H9 (cell line): ENCODE measurements around the gene SEPTIN6. TPM values are rescaled to one million over a fixed set of nuclear protein-coding genes. Genes with fewer than 3 reads are reported as not detected.

Experiments
- DNase-seq: peaks from one replicate; pipeline ENCODE4 v3.0.0-alpha.2; 2017
- H2AFZ ChIP-seq: one replicate; pipeline ENCODE4 v1.6.1; 2013; ENCODE audit warnings: mild to moderate bottlenecking, low read length, control low read depth, moderate library complexity
- H2AK5ac ChIP-seq: 2 replicates; pipeline ENCODE4 v1.6.1; 2013; ENCODE audit warnings: low read length, control low read depth, mixed read lengths; ENCODE audit not compliant: insufficient read length
- H2BK120ac ChIP-seq: one replicate; pipeline ENCODE4 v1.6.1; 2013; ENCODE audit warnings: low read depth, mild to moderate bottlenecking, low read length, control low read depth, inconsistent platforms; ENCODE audit not compliant: poor library complexity, severe bottlenecking
- H2BK12ac ChIP-seq: 2 replicates; pipeline ENCODE4 v1.6.1; 2013; ENCODE audit warnings: low read length, control low read depth, mixed read lengths, low read depth; ENCODE audit not compliant: insufficient read length
- H2BK15ac ChIP-seq: 2 replicates; pipeline ENCODE4 v1.6.1; 2013; ENCODE audit warnings: low read depth, low read length, control low read depth
- H2BK20ac ChIP-seq: one replicate; pipeline ENCODE4 v1.6.1; 2013; ENCODE audit warnings: low read depth, mild to moderate bottlenecking, low read length, control low read depth, inconsistent platforms; ENCODE audit not compliant: poor library complexity, severe bottlenecking
- H2BK5ac ChIP-seq: 2 replicates; pipeline ENCODE4 v1.6.1; 2013; ENCODE audit warnings: low read length, control low read depth, mixed read lengths; ENCODE audit not compliant: insufficient read length
- H3K14ac ChIP-seq: 2 replicates; pipeline ENCODE4 v1.6.1; 2013; ENCODE audit warnings: low read length, control low read depth; ENCODE audit not compliant: insufficient read depth
- H3K18ac ChIP-seq: 2 replicates; pipeline ENCODE4 v1.6.1; 2013; ENCODE audit warnings: low read depth, mild to moderate bottlenecking, mixed read lengths, low read length, control low read depth; ENCODE audit not compliant: insufficient read length
- H3K23ac ChIP-seq: 2 replicates; pipeline ENCODE4 v1.6.1; 2013; ENCODE audit warnings: low read length, control low read depth, mixed read lengths, low read depth; ENCODE audit not compliant: insufficient read length
- H3K23me2 ChIP-seq: 2 replicates; pipeline ENCODE4 v1.6.1; 2013; ENCODE audit warnings: low read depth, mild to moderate bottlenecking, mixed read lengths, low read length, control low read depth; ENCODE audit not compliant: insufficient read length, poor library complexity, severe bottlenecking
- H3K27ac ChIP-seq: 2 replicates; pipeline ENCODE4 v1.5.1; 2013; ENCODE audit warnings: low read length, control low read depth, mixed read lengths, low read depth; ENCODE audit not compliant: insufficient read length
- H3K27me3 ChIP-seq: 2 replicates; pipeline ENCODE4 v1.6.1; 2013; ENCODE audit warnings: low read length, control low read depth, inconsistent platforms; ENCODE audit not compliant: insufficient read depth
- H3K4ac ChIP-seq: 2 replicates; pipeline ENCODE4 v1.6.1; 2013; ENCODE audit warnings: low read depth, mild to moderate bottlenecking, control low read depth, inconsistent platforms, low read length, moderate library complexity
- H3K4me1 ChIP-seq: 2 replicates; pipeline ENCODE4 v1.6.1; 2013; ENCODE audit warnings: low read length, control low read depth, inconsistent platforms; ENCODE audit not compliant: insufficient read depth
- H3K4me2 ChIP-seq: 2 replicates; pipeline ENCODE4 v1.6.1; 2013; ENCODE audit warnings: low read length, control low read depth, mixed read lengths; ENCODE audit not compliant: insufficient read length, insufficient read depth
- H3K56ac ChIP-seq: 2 replicates; pipeline ENCODE4 v1.6.1; 2013; ENCODE audit warnings: low read depth, mild to moderate bottlenecking, mixed read lengths, low read length, control low read depth; ENCODE audit not compliant: insufficient read length
- H3K79me1 ChIP-seq: 2 replicates; pipeline ENCODE4 v1.6.1; 2013; ENCODE audit warnings: low read depth, mild to moderate bottlenecking, moderate library complexity, low read length, control low read depth, inconsistent platforms; ENCODE audit not compliant: insufficient read depth, poor library complexity, severe bottlenecking
- H3K79me2 ChIP-seq: 2 replicates; pipeline ENCODE4 v1.6.1; 2013; ENCODE audit warnings: low read length, control low read depth, inconsistent platforms; ENCODE audit not compliant: insufficient read depth
- H3K9ac ChIP-seq: 2 replicates; pipeline ENCODE4 v1.6.1; 2013; ENCODE audit warnings: low read length, control low read depth, mixed read lengths; ENCODE audit not compliant: insufficient read length; ENCODE audit errors: extremely low read depth
- H3K9me3 ChIP-seq: one replicate; pipeline ENCODE4 v1.6.1; 2013; ENCODE audit warnings: low read depth, low read length, inconsistent platforms; ENCODE audit not compliant: control insufficient read depth
- H3T11ph ChIP-seq: one replicate; pipeline ENCODE4 v1.6.1; 2013; ENCODE audit warnings: mild to moderate bottlenecking, low read length, control low read depth, inconsistent platforms
- H4K20me1 ChIP-seq: one replicate; pipeline ENCODE4 v1.6.1; 2013; ENCODE audit not compliant: control insufficient read depth, insufficient read length, insufficient read depth
- H4K5ac ChIP-seq: 2 replicates; pipeline ENCODE4 v1.6.1; 2013; ENCODE audit warnings: low read depth, mild to moderate bottlenecking, mixed read lengths, low read length, control low read depth; ENCODE audit not compliant: insufficient read length
- H4K8ac ChIP-seq: replicated peaks from 2 replicates; pipeline ENCODE4 v1.6.1; 2013; ENCODE audit warnings: low read length, control low read depth, mixed read lengths, low read depth; ENCODE audit not compliant: insufficient read length
- H4K91ac ChIP-seq: 2 replicates; pipeline ENCODE4 v1.6.1; 2013; ENCODE audit warnings: low read depth, mild to moderate bottlenecking, moderate library complexity, mixed read lengths, low read length, control low read depth; ENCODE audit not compliant: insufficient read length
- H3K27ac Mint-ChIP-seq, 3 experiments: 2 replicates in 2 of 3; 3 replicates in 1 of 3; pipeline ENCODE4 v1.8.0; 2020 to 2021; ENCODE audit warnings: mixed read lengths in 3 of 3, mild to moderate bottlenecking in 1 of 3, moderate library complexity in 1 of 3
- H3K27me3 Mint-ChIP-seq: 2 replicates; pipeline ENCODE4 v1.8.0; 2021; ENCODE audit warnings: low read depth, mild to moderate bottlenecking, moderate library complexity, mixed read lengths
- H3K36me3 Mint-ChIP-seq, 3 experiments: 2 replicates in 2 of 3; 3 replicates in 1 of 3; pipeline ENCODE4 v1.8.0; 2020 to 2021; ENCODE audit warnings: low read depth in 3 of 3, mixed read lengths in 3 of 3; ENCODE audit not compliant: insufficient read depth in 1 of 3
- H3K4me1 Mint-ChIP-seq, 2 experiments: 2 replicates each; pipeline ENCODE4 v1.8.0; 2020; ENCODE audit warnings: mixed read lengths in 2 of 2
- H3K4me3 Mint-ChIP-seq, 2 experiments: 2 replicates in 1 of 2; 3 replicates in 1 of 2; pipeline ENCODE4 v1.8.0; 2020 to 2021; ENCODE audit warnings: mild to moderate bottlenecking in 2 of 2, mixed read lengths in 2 of 2, moderate library complexity in 1 of 2
- H3K9me3 Mint-ChIP-seq, 2 experiments: 2 replicates in 1 of 2; 3 replicates in 1 of 2; pipeline ENCODE4 v1.8.0; 2020; ENCODE audit warnings: mild to moderate bottlenecking in 2 of 2, mixed read lengths in 2 of 2, moderate library complexity in 1 of 2
- CTCF ChIP-seq: fragments of 200-600 bp; sonication (generic); conservative IDR thresholded peaks from 3 replicates; pipeline ENCODE4 v1.8.0; 2021; ENCODE audit warnings: antibody characterized with exemption, mild to moderate bottlenecking
- WGBS: extraction: QIAGEN DNeasy Blood & Tissue Kit; methylation state at CpG from one replicate; pipeline ENCODE4 v1.1.7; 2013; ENCODE audit warnings: missing lambda C conversion rate, low lambda C conversion rate, mixed read lengths; ENCODE audit not compliant: insufficient read length; ENCODE audit errors: extremely low coverage; 5-methylcytosine and 5-hydroxymethylcytosine counted together
- total RNA-seq: library from RNA; stranded (reverse); gene quantifications from 2 replicates; pipeline ENCODE4 v1.2.1, GENCODE V29; 2021

SEPTIN6 gene
- total RNA-seq, 1 experiment from 2014 or later = 23.1 TPM

- no peak overlapping the region for H2BK20ac ChIP-seq
- TF ChIP-seq CTCF = no peak
- H3K23me2 ChIP-seq = no peaks in the 10 kb centered on the region
- no peak overlapping the region for H2AFZ ChIP-seq
- H3K4me2 ChIP-seq = no peak overlapping the region
- H4K91ac ChIP-seq = no peak overlapping the region
- Mint-ChIP-seq H3K27me3 (no peaks in the 10 kb centered on the region), H3K4me3 (no peak overlapping the region), H3K36me3 (peaks cover 0 to 18% (median 6%) of the 10 kb centered on the region in 3 experiments; a peak in 4 of 7 replicates), H3K27ac (no peak overlapping the region; a peak in 1 of 7 replicates), H3K9me3 (peaks cover 58 to 67% of the 10 kb centered on the region in 2 experiments), H3K4me1 (peaks cover 4 to 11% of the 10 kb centered on the region in 2 experiments; a peak in 3 of 4 replicates)
- no peaks in the 10 kb centered on the region; the same call in 1 of the 2 replicates for H3K4me1 ChIP-seq
- H2BK120ac ChIP-seq = no peak overlapping the region
- no peak overlapping the region for H3T11ph ChIP-seq
- H2AK5ac ChIP-seq = no peak overlapping the region
- no peaks in the 10 kb centered on the region for H4K20me1 ChIP-seq
- no peaks in the 10 kb centered on the region for H3K27me3 ChIP-seq
- H3K9me3 ChIP-seq = peaks cover 23% of the 10 kb centered on the region
- H3K56ac ChIP-seq = no peak overlapping the region
- H2BK5ac ChIP-seq = no peak overlapping the region
- no peak overlapping the region for H4K5ac ChIP-seq
- no peaks in the 10 kb centered on the region for H3K79me2 ChIP-seq
- no peak overlapping the region for H4K8ac ChIP-seq
- no CpG with 5 or more reads among the region's 8 CpGs for WGBS
- no peaks in the 10 kb centered on the region for H3K79me1 ChIP-seq
- no peak overlapping the region for H3K14ac ChIP-seq
- no peak overlapping the region for H3K27ac ChIP-seq
- no peak for DNase-seq
- H3K4ac ChIP-seq = no peak overlapping the region
- H3K18ac ChIP-seq = no peak overlapping the region
- no peak overlapping the region for H2BK15ac ChIP-seq
- H3K9ac ChIP-seq = no peak overlapping the region
- H2BK12ac ChIP-seq = no peak overlapping the region
- no peak overlapping the region for H3K23ac ChIP-seq
These were observed 19.6 kb downstream of the SEPTIN6 start for GRCh38 chrX:119673336-119673735.
